GM06990 (cell line): ENCODE data around the gene PLXND1.
"Not testable (repeated sequence)": the region's sequence is repeated elsewhere in the genome, so short reads cannot be mapped to it uniquely, and the experiment has no call there.

Experiments used
- DNase-seq: peaks from one replicate; pipeline ENCODE4 v3.0.0-alpha.2; 2011; ENCODE audit not compliant: insufficient read length; ENCODE audit errors: extremely low read depth
- H3K27me3 ChIP-seq: replicated peaks from 2 replicates; pipeline ENCODE4 v1.6.0; 2011; ENCODE audit warnings: low read length; ENCODE audit not compliant: control insufficient read depth, insufficient read depth
- H3K36me3 ChIP-seq: 2 replicates; pipeline ENCODE4 v1.5.1; 2011; ENCODE audit warnings: low read length; ENCODE audit not compliant: control insufficient read depth, insufficient read depth
- H3K4me3 ChIP-seq: replicated peaks from 2 replicates; pipeline ENCODE4 v1.5.1; 2011; ENCODE audit warnings: low read depth, mild to moderate bottlenecking, control low read depth, low read length
- TF ChIP-seq, protein P1 (sequence below): IDR thresholded peaks from 2 replicates; pipeline ENCODE4 v1.5.1; 2011; ENCODE audit warnings: low read length, control low read depth, mild to moderate bottlenecking, inconsistent platforms; ENCODE audit not compliant: insufficient read depth, poor library complexity, severe bottlenecking

Gene PLXND1

GRCh38 chr3:129651435-129652202 lies 45.1 kb upstream of the PLXND1 start:
- Histone ChIP-seq H3K27me3 (no peaks in the 10 kb centered on the region), H3K36me3 (peaks cover 1% of the 10 kb centered on the region; the same call in 1 of the 2 replicates), H3K4me3 (no peak overlapping the region)
- TF ChIP-seq, protein P1, sequence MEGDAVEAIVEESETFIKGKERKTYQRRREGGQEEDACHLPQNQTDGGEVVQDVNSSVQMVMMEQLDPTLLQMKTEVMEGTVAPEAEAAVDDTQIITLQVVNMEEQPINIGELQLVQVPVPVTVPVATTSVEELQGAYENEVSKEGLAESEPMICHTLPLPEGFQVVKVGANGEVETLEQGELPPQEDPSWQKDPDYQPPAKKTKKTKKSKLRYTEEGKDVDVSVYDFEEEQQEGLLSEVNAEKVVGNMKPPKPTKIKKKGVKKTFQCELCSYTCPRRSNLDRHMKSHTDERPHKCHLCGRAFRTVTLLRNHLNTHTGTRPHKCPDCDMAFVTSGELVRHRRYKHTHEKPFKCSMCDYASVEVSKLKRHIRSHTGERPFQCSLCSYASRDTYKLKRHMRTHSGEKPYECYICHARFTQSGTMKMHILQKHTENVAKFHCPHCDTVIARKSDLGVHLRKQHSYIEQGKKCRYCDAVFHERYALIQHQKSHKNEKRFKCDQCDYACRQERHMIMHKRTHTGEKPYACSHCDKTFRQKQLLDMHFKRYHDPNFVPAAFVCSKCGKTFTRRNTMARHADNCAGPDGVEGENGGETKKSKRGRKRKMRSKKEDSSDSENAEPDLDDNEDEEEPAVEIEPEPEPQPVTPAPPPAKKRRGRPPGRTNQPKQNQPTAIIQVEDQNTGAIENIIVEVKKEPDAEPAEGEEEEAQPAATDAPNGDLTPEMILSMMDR = no peak
- DNase-seq = no peak

GRCh38 chr3:129650256-129650872 lies 43.9 kb upstream of the PLXND1 start:
- H3K36me3 ChIP-seq = peaks cover 1% of the 10 kb centered on the region; the same call in 1 of the 2 replicates
- TF ChIP-seq, protein P1 = peak; percentile 73
- no peak overlapping the region for H3K4me3 ChIP-seq
- no peak for DNase-seq
- no peaks in the 10 kb centered on the region for H3K27me3 ChIP-seq

GRCh38 chr3:129648391-129648790 lies 41.9 kb upstream of the PLXND1 start:
- H3K4me3 ChIP-seq = no peak overlapping the region
- TF ChIP-seq, protein P1 = no peak
- no peaks in the 10 kb centered on the region for H3K27me3 ChIP-seq
- H3K36me3 ChIP-seq = peaks cover 1% of the 10 kb centered on the region; the same call in 1 of the 2 replicates
- no peak for DNase-seq

DNA sequence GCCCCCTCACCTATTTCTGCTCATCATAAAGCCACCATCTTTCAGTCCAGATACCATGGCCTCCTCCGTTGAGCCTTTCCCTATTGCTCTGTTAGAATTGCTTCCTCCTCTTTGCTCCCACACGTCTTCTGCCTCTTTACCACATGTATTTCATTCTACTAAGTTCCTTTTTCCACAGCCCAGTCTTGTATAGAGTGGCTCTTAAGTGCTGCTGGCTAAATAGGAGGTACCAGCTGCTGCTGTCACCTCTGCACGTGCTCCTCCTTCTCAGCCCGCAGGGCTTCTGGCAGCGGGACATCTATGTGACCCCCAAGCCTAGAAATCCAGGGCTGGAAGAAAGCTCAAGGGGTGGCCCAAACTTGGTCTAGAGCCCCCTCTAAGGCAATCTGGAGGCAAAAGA lies 38.8 kb upstream of the PLXND1 start:
- Histone ChIP-seq H3K4me3 (no peak overlapping the region), H3K27me3 (no peaks in the 10 kb centered on the region), H3K36me3 (no peaks in the 10 kb centered on the region)
- DNase-seq = no peak
- TF ChIP-seq, protein P1 = no peak

- TF ChIP-seq, protein P1 = no peak
- no peak for DNase-seq
- Histone ChIP-seq H3K36me3 (no peaks in the 10 kb centered on the region), H3K27me3 (no peaks in the 10 kb centered on the region), H3K4me3 (no peak overlapping the region)
These were observed 38.4 kb upstream of the PLXND1 start for GRCh38 chr3:129644836-129645235.

GRCh38 chr3:129641567-129642260 lies 35.2 kb upstream of the PLXND1 start:
- not testable (repeated sequence) for DNase-seq, H3K4me3 ChIP-seq, H3K36me3 ChIP-seq, H3K27me3 ChIP-seq

DNA sequence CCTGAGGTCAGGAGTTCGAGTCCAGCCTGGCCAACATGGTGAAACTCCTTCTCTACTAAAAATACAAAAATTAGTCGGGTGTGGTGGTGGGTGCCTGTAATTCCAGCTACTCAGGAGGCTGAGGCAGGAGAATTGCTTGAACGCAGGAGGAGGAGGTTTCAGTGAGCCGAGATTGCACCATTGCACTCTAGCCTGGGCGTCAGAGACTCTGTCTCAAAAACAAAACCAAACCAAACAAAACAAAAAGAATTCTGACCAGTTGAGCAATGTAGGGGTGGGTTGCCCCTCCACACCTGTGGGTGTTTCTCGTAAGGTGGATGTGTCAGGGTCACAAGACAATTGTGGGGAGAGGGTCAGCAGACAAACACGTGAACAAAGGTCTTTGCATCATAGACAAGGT lies 34.5 kb upstream of the PLXND1 start:
- H3K27me3 ChIP-seq, DNase-seq, H3K4me3 ChIP-seq, H3K36me3 ChIP-seq: not testable (repeated sequence)
